ENCODE measurements around the gene NTSR2.

DNA sequence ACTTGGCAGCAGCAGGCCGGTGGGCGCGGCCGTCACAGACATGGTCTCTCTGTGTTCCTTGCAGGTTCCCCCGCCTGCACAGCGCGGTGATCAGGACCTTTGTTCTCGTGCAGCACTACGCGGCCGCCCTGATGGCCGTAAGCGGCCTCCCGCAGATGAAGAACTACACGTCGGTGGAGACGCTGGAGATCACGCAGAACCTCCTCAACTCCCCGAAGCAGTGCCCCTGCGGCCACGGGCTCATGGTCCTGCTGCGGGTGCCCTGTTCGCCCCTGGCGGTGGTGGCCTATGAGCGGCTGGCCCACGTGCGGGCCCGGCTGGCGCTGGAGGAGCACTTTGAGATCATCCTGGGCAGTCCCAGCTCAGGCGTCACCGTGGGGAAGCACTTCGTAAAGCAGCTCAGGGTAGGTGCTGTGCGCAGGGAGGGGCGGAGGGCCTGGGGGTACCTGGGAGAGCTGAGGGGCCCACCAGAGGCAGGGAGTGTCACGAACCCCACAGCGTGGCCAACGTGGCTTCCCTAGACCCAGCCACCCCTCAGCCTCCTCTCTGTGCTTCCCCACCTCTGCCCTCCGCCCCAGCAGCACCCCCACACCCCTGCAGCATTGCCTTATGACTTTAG, 59.3 kb downstream of the NTSR2 start:
- TF ChIP-seq CTCF (IDR thresholded peaks at IDR 0.05) (no peak), POLR2A (IDR thresholded peaks at IDR 0.05) (no peak)
